Mucosa of descending colon (tissue), 3 donors: Measurements from ENCODE around the gene LRRK1. TPM values are rescaled to one million over a fixed set of nuclear protein-coding genes. Genes with fewer than 3 reads are reported as not detected.

ENCODE experiments used
- ATAC-seq: fragments of 200-7000 bp; cut with Tn5 transposase; one replicate; pipeline ENCODE4 v1.9.1; 2020; ENCODE audit warnings: mild to moderate bottlenecking, moderate library complexity
- DNase-seq, 3 donors: peaks; one replicate each; pipeline ENCODE4 v3.0.0-alpha.2; 2020
- H3K36me3 ChIP-seq: fragments of 200-600 bp; one replicate; pipeline ENCODE4 v1.8.0; 2021; ENCODE audit warnings: low read depth, mild to moderate bottlenecking
- H3K4me1 ChIP-seq: fragments of 200-600 bp; one replicate; pipeline ENCODE4 v1.8.0; 2021; ENCODE audit warnings: low read depth, mild to moderate bottlenecking
- H3K4me3 ChIP-seq: fragments of 200-600 bp; one replicate; pipeline ENCODE4 v1.8.0; 2021; ENCODE audit warnings: mild to moderate bottlenecking
- H3K9me3 ChIP-seq: fragments of 200-600 bp; one replicate; pipeline ENCODE4 v1.8.0; 2021; ENCODE audit warnings: mild to moderate bottlenecking
- CTCF ChIP-seq: fragments of 200-600 bp; IDR thresholded peaks from one replicate; pipeline ENCODE4 v1.8.0; 2022; ENCODE audit warnings: antibody characterized with exemption, mild to moderate bottlenecking
- intact Hi-C, 2 donors: fragments of 100-400 bp; cut with DNase I in 1 of 2; cut with micrococcal nuclease in 1 of 2; formaldehyde crosslinking; loops; one replicate each; pipeline versions ENCODE4 v1.11.0 to v1.11.1; 2022; cut with DNase I, micrococcal nuclease
- total RNA-seq, 3 donors: library from RNA; stranded (reverse); fragmentation: NEBNext Ultra II Directional in 2 of 3; extraction: Animal tissue kit (Norgen Biotek cat#: 25700) in 2 of 3; gene quantifications; one replicate each; pipeline versions ENCODE4 v1.2.1 to v1.2.4, GENCODE V29; 2021 to 2023
- donor health status: DM: no; HTN: no; CAD: no; lungs with moderate emphysema.
- donor health status: DM: no; HTN: no; CAD: no.
- donor health status: DM: no; HTN: yes; CAD: no.

LRRK1 gene
- total RNA-seq, 3 donors from 2014 or later = 43.7 to 60.1 (median 50.6) TPM

GRCh38 chr15:100928632-100929280 is 9.6 kb downstream of the LRRK1 start:
- TF ChIP-seq CTCF = no peak
- Histone ChIP-seq H3K4me3 (no peak overlapping the region), H3K9me3 (no peaks in the 10 kb centered on the region), H3K4me1 (peaks cover 18% of the 10 kb centered on the region), H3K36me3 (no peaks in the 10 kb centered on the region)
- peak in 2 of 3 donors; percentile 67 to 73 for DNase-seq
- peak; percentile 22 for ATAC-seq
- intact Hi-C loops = no loop called here

- ATAC-seq = no peak
- no peak for DNase-seq
- TF ChIP-seq CTCF = no peak
- no peaks in the 10 kb centered on the region for H3K9me3 ChIP-seq
- H3K4me3 ChIP-seq = no peak overlapping the region
- peaks cover 15% of the 10 kb centered on the region for H3K4me1 ChIP-seq
- H3K36me3 ChIP-seq = no peaks in the 10 kb centered on the region
- intact Hi-C loops = no loop called here
Measured at GRCh38 chr15:100929641-100930042, 10.5 kb downstream of the LRRK1 start.

- TF ChIP-seq CTCF = no peak
- ATAC-seq (no peak), DNase-seq (no peak)
- Histone ChIP-seq H3K9me3 (no peaks in the 10 kb centered on the region), H3K4me3 (no peak overlapping the region), H3K4me1 (peaks cover 9% of the 10 kb centered on the region), H3K36me3 (no peaks in the 10 kb centered on the region)
- intact Hi-C loops = no loop called here
Measured at GRCh38 chr15:100930306-100930848, 11.2 kb downstream of the LRRK1 start.

GRCh38 chr15:100931143-100931890 is 12.2 kb downstream of the LRRK1 start:
- DNase-seq (no peak), ATAC-seq (no peak)

More at GRCh38 chr15:100931143-100931890, 12.2 kb downstream of the LRRK1 start:
- no peaks in the 10 kb centered on the region for H3K9me3 ChIP-seq
- intact Hi-C loops = no loop called here
- peaks cover under 1% of the 10 kb centered on the region for H3K4me1 ChIP-seq
- no peak for TF ChIP-seq CTCF
- H3K36me3 ChIP-seq = no peaks in the 10 kb centered on the region
- no peak overlapping the region for H3K4me3 ChIP-seq
